Neuronal stem cell (in vitro differentiated cells): ENCODE results near the gene SHC3.

Experiments
- DNase-seq: peaks from one replicate; pipeline ENCODE4 v3.0.0-alpha.2; 2013; ENCODE audit warnings: low spot score
- H2AFZ ChIP-seq: one replicate; pipeline ENCODE4 v1.6.1; 2013; ENCODE audit warnings: mild to moderate bottlenecking, low read length, inconsistent platforms
- H2AK5ac ChIP-seq: 2 replicates; pipeline ENCODE4 v1.6.1; 2013; ENCODE audit warnings: low read depth, mild to moderate bottlenecking, inconsistent platforms, low read length, moderate library complexity, mixed read lengths
- H2BK120ac ChIP-seq: 2 replicates; pipeline ENCODE4 v1.6.1; 2013; ENCODE audit warnings: low read depth, mild to moderate bottlenecking, inconsistent platforms, low read length, moderate library complexity, mixed read lengths
- H2BK12ac ChIP-seq: one replicate; pipeline ENCODE4 v1.6.1; 2013; ENCODE audit warnings: low read length, inconsistent platforms
- H2BK15ac ChIP-seq: 2 replicates; pipeline ENCODE4 v1.6.1; 2013; ENCODE audit warnings: mild to moderate bottlenecking, low read length, inconsistent platforms, mixed read lengths
- H2BK5ac ChIP-seq: one replicate; pipeline ENCODE4 v1.6.1; 2013; ENCODE audit warnings: inconsistent platforms, mild to moderate bottlenecking, low read length, moderate library complexity
- H3K14ac ChIP-seq: one replicate; pipeline ENCODE4 v1.6.1; 2013; ENCODE audit warnings: low read length, inconsistent platforms
- H3K18ac ChIP-seq: 2 replicates; pipeline ENCODE4 v1.6.1; 2013; ENCODE audit warnings: low read length, inconsistent platforms
- H3K23ac ChIP-seq: 2 replicates; pipeline ENCODE4 v1.6.1; 2013; ENCODE audit warnings: low read depth, mild to moderate bottlenecking, mixed read lengths, low read length, inconsistent platforms; ENCODE audit not compliant: poor library complexity
- H3K27ac ChIP-seq: replicated peaks from 3 replicates; pipeline ENCODE4 v1.5.1; 2013; ENCODE audit warnings: low read length, inconsistent platforms
- H3K27me3 ChIP-seq, 3 experiments: 2 replicates each; pipeline ENCODE4 v1.6.1; 2013; ENCODE audit warnings: low read length in 3 of 3, mild to moderate bottlenecking in 2 of 3, inconsistent platforms in 1 of 3, low read depth in 1 of 3, mixed read lengths in 1 of 3, moderate library complexity in 1 of 3; ENCODE audit not compliant: control insufficient read depth in 3 of 3, insufficient read depth in 3 of 3
- H3K36me3 ChIP-seq, 2 donors: replicated peaks in 1 of 2; 2 replicates each; pipeline ENCODE4 v1.6.1; 2013; ENCODE audit warnings: low read length in 2 of 2; ENCODE audit not compliant: control insufficient read depth in 2 of 2, insufficient read depth in 2 of 2
- H3K4ac ChIP-seq: 2 replicates; pipeline ENCODE4 v1.6.1; 2013; ENCODE audit warnings: inconsistent platforms, mild to moderate bottlenecking, low read length, moderate library complexity
- H3K4me1 ChIP-seq, 2 donors: 1 replicate in 1 of 2; 2 replicates in 1 of 2; pipeline ENCODE4 v1.6.1; 2013; ENCODE audit warnings: low read length in 2 of 2, low read depth in 1 of 2; ENCODE audit not compliant: control insufficient read depth in 2 of 2, insufficient read depth in 1 of 2
- H3K4me2 ChIP-seq: one replicate; pipeline ENCODE4 v1.6.1; 2013; ENCODE audit warnings: mild to moderate bottlenecking, low read length, inconsistent platforms; ENCODE audit not compliant: insufficient read depth, poor library complexity, severe bottlenecking
- H3K4me3 ChIP-seq, 2 donors: 2 replicates each; pipeline ENCODE4 v1.5.1; 2013; ENCODE audit warnings: low read length in 2 of 2, mild to moderate bottlenecking in 2 of 2, inconsistent platforms in 1 of 2, moderate library complexity in 1 of 2
- H3K79me1 ChIP-seq: one replicate; pipeline ENCODE4 v1.6.1; 2013; ENCODE audit warnings: low read depth, mild to moderate bottlenecking, inconsistent platforms, low read length, moderate library complexity
- H3K9ac ChIP-seq: one replicate; pipeline ENCODE4 v1.6.1; 2013; ENCODE audit warnings: mild to moderate bottlenecking, low read depth, low read length, inconsistent platforms; ENCODE audit not compliant: poor library complexity
- H3K9me3 ChIP-seq, 2 donors: replicated peaks in 1 of 2; 2 replicates each; pipeline versions ENCODE3 to v1.6.1; 2013; ENCODE audit warnings: low read length in 2 of 2, mild to moderate bottlenecking in 2 of 2, inconsistent platforms in 1 of 2, low read depth in 1 of 2, mixed read lengths in 1 of 2, moderate library complexity in 1 of 2; ENCODE audit not compliant: control insufficient read depth in 2 of 2, insufficient read depth in 1 of 2
- H4K8ac ChIP-seq: one replicate; pipeline ENCODE4 v1.6.1; 2013; ENCODE audit warnings: low read depth, mild to moderate bottlenecking, inconsistent platforms, low read length, moderate library complexity
- H4K91ac ChIP-seq: one replicate; pipeline ENCODE4 v1.6.1; 2013; ENCODE audit warnings: low read length, low read depth, mild to moderate bottlenecking, inconsistent platforms; ENCODE audit not compliant: poor library complexity
- WGBS, 2 donors: extraction: QIAGEN DNeasy Blood & Tissue Kit; methylation state at CpG; one replicate each; pipeline ENCODE4 v1.1.7; 2013; ENCODE audit warnings: missing lambda C conversion rate in 2 of 2, mixed read lengths in 1 of 2; ENCODE audit not compliant: insufficient read length in 2 of 2, insufficient replicate concordance in 1 of 2; ENCODE audit errors: extremely low coverage in 2 of 2; 5-methylcytosine and 5-hydroxymethylcytosine counted together

The SHC3 gene

GRCh38 chr9:88957526-88957925, 221.1 kb downstream of the SHC3 start:
- Histone ChIP-seq H3K4me2 (no peak overlapping the region), H3K14ac (no peak overlapping the region), H3K27ac (no peak overlapping the region), H3K9ac (no peak overlapping the region), H2BK5ac (no peak overlapping the region), H3K23ac (no peak overlapping the region), H4K8ac (no peak overlapping the region), H2AK5ac (no peak overlapping the region), H3K36me3 (no peaks in the 10 kb centered on the region), H3K4me1 (peaks cover 2 to 8% of the 10 kb centered on the region in 2 donors), H2BK120ac (no peak overlapping the region), H3K9me3 (peaks cover 4 to 14% of the 10 kb centered on the region in 2 donors), H2BK15ac (no peak overlapping the region), H2AFZ (no peak overlapping the region), H3K27me3 (no peaks in the 10 kb centered on the region), H3K79me1 (peaks cover 3% of the 10 kb centered on the region), H2BK12ac (no peak overlapping the region), H3K18ac (no peak overlapping the region), H4K91ac (no peak overlapping the region), H3K4ac (no peak overlapping the region), H3K4me3 (no peak overlapping the region)
- WGBS, 2 donors: no CpG with 5 or more reads among the region's 3 CpGs
- DNase-seq: no peak
